Measurements from ENCODE around the gene NOLC1. TPM values are rescaled to one million over a fixed set of nuclear protein-coding genes. Genes with fewer than 3 reads are reported as not detected.

The NOLC1 gene
- 100 to 1,000 TPM; 206 to 283 TPM for total RNA-seq

DNA sequence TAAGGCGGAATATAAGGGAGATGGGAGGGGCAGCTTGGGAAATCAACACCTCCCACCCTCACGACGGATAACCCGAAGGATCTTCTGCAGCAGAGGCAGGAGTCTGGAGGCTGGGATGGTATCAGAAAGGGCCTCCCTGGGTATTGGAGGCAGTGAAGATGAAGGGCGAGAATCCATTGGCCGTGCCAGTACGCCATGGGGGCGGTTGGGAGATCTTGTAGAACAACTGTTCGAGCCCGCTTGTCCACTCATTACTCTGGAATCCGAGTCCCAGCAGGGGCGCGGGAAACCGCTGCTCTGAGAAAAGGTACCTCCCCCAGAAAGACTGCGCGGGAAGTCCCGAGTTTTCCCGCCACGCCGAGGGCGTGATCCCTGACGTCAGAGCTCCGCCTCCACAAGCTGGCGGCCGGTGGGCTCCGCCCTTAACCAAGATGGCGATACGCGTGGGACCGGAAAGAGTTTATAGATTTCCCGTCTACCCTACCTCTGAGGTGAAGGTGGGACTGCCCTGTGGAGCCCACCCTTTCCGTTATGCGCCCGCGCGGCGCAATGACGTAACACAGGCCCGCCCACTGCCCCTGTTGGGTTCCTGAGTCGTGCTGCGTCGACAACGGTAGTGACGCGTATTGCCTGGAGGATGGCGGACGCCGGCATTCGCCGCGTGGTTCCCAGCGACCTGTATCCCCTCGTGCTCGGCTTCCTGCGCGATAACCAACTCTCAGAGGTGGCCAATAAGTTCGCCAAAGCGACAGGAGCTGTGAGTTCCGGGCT, at the start of gene NOLC1:
NOLC1 (plus strand) TSS at position 616 of the 771 bp plus-strand sequence; CDS start at position 638, 22 bp downstream.
- intact Hi-C loops (cut with DNase I, micrococcal nuclease): loop anchor here (1.0 to 5.0 kb wide), 20 partner anchors 20 to 1245 kb away; partner anchors contain the start of genes ACTR1A (in 2 of the 2), LDB1 (in 2 of the 2), OGA (in 2 of the 2) and ARL3 (in 1 of the 2)
- peaks cover 81% of the 10 kb centered on the region for H3K36me3 Mint-ChIP-seq (ENCODE audit: low read depth)
- H3K27ac Mint-ChIP-seq: peak within 1 kb of the TSS; percentile 99
- no peaks in the 10 kb centered on the region for H3K27me3 Mint-ChIP-seq
- ChIA-PET CTCF (interaction anchor here (0.6 to 3.0 kb wide), 13 partner anchors 14 to 905 kb away, joined by 3 to 18 read pairs (median 4); partner anchors contain the start of genes ACTR1A, PPRC1 and SUFU), POLR2A (interaction anchor here (0.6 to 1.9 kb wide), 12 partner anchors 9 to 352 kb away, joined by 3 to 11 read pairs (median 4); partner anchors contain the start of genes NFKB2, PPRC1 and SUFU)
- DNase-seq: peak; percentile 100
- peak within 1 kb of the TSS; percentile 99 for H3K4me3 Mint-ChIP-seq
- H3K4me1 Mint-ChIP-seq: peaks cover 49% of the 10 kb centered on the region
- ATAC-seq: peak; percentile 92
- no peaks in the 10 kb centered on the region for H3K9me3 Mint-ChIP-seq (ENCODE audit: low read depth)

DNA sequence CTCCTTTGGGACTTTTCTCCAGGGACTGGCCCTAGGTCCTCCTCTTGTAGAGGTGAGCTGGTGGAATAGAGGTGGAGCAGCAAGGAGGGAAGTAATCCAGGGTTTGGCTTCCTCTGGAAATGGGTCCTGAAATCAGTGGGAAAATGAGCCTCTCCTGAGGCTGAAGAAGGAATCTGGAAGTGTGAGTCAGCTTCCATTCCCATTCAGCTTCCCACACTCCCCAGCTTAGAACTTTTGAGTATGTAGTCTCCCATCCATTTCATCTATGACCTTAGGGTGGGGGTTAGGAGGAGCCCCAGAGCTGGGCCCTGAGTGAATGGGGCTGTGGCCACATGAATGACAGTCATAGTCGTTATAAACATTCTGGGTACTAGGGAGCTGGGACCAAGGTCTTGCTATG, 49.8 kb upstream of the NOLC1 start:
- H3K4me3 Mint-ChIP-seq: no peak overlapping the region
- H3K36me3 Mint-ChIP-seq (ENCODE audit: low read depth): peaks cover 15% of the 10 kb centered on the region
- ChIA-PET CTCF (interaction anchor here (0.5 to 1.3 kb wide), 6 partner anchors 29 to 1932 kb away, joined by 3 read pairs; no protein-coding TSS in a partner anchor), POLR2A (no interaction called here)
- H3K27ac Mint-ChIP-seq: no peak overlapping the region
- H3K4me1 Mint-ChIP-seq: peaks cover 13% of the 10 kb centered on the region
- intact Hi-C loops (cut with DNase I, micrococcal nuclease): no loop called here
- no peaks in the 10 kb centered on the region for H3K9me3 Mint-ChIP-seq (ENCODE audit: low read depth)
- no peaks in the 10 kb centered on the region for H3K27me3 Mint-ChIP-seq
- no peak for DNase-seq
- ATAC-seq: no peak

DNA sequence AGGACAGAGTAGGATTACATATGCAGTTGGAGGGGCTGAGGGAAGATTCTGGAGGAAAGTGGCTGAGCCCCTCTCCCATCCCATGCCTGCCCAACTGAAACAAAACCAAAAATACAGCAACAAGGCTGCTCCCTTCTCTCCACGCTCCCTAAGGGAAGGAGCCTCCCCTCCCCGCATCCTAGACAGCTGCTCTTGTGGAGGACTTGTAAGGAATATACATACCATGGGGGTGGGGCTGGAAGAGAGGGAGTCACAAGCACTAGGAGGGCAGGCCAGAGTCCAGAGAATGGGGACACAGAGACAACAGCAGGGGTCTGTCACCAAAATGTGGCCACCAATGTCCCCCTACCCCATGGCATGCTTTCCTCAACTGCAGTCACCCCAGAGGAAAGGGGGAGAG, 45.2 kb upstream of the NOLC1 start:
- intact Hi-C loops (cut with DNase I, micrococcal nuclease): no loop called here
- Mint-ChIP-seq H3K9me3 (ENCODE audit: low read depth) (no peaks in the 10 kb centered on the region), H3K27ac (no peak overlapping the region), H3K4me1 (peaks cover 15% of the 10 kb centered on the region), H3K4me3 (no peak overlapping the region), H3K27me3 (no peaks in the 10 kb centered on the region), H3K36me3 (ENCODE audit: low read depth) (peaks cover 44% of the 10 kb centered on the region)
- ChIA-PET CTCF (interaction anchor here (0.6 kb wide), 1 partner anchor 406 kb away, joined by 3 read pairs; no protein-coding TSS in a partner anchor), POLR2A (no interaction called here)
- no peak for DNase-seq
- ATAC-seq: no peak

DNA sequence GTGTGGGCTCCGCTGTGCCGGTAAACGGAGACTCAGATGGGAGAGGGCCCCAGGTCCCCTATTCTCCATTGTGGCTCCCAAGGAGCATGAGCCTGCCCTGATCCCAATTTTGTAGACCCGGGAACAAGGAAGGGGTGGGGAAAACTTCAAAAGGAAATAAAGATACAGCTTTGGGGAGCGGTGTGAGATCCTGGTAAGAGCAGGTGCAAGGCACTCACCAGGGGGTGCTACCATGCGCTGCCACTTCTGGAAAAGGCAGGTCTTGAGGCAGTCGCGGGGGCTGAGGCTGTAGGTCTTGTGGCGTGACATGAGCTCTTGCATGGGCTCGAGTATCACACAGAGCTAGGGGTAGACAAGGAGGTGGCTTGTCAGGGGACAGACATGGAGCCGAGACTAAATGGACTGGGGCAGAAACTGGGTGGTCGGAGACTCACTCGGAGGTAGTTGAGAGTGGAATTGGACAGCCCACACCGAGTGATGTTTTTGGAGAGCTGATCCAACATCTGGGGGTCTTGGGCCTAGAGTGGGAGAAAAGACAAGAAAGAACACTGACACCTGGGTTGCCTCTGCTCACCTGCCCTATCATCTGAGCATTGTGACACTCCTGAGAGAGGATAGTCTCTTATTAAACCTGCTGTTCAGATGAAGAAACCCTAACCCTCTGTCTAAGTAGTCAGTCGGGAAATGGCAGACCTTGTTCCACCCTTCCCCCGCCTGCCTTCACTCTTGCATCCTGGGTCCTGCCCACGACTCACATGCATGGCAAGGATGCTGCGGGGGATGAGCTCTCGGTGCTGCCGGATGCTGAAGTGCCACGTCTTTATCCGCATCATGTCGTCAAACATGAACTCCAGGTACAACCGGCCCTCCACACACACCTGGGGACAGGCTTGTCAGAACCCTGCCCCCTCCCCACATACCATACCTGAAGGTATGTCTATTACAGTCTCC, 42.7 kb upstream of the NOLC1 start:
- CTCF ChIA-PET: interaction anchor here (1.0 kb wide), 1 partner anchor 9 kb away, joined by 3 read pairs; no protein-coding TSS in a partner anchor
- intact Hi-C loops (cut with DNase I, micrococcal nuclease): loop anchor here in 1 of 2 experiments (10.0 kb wide), 1 partner anchor 415 kb away; the partner anchor contains the start of gene FBXW4

DNA sequence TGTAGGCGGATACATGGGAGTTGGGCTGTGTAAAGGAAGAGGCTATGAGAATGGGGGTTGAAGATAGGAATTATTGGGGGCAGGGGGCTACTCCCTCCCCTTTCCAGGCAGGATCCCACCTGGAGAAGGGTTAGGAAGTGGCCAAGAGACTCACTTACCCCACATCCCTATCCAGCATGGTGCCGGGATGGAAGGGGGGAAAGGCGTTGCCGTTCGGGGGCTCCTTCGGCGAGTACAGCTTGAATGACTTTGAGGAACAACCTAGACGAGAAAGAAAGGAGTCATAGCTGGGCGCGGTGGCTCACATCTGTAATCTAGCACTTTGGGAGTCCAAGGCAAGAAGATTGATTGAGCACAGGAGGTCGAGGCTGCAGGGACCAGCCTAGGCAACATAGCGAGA, 40.9 kb upstream of the NOLC1 start:
- no peak overlapping the region for H3K4me3 Mint-ChIP-seq
- H3K9me3 Mint-ChIP-seq (ENCODE audit: low read depth): no peaks in the 10 kb centered on the region
- H3K36me3 Mint-ChIP-seq (ENCODE audit: low read depth): peaks cover 49% of the 10 kb centered on the region
- no peak overlapping the region for H3K27ac Mint-ChIP-seq
- DNase-seq (no peak), ATAC-seq (no peak)
- ChIA-PET POLR2A (no interaction called here), CTCF (interaction anchor here (1.4 to 1.9 kb wide), 3 partner anchors 19 to 39 kb away, joined by 4 to 10 read pairs (median 5); partner anchors contain the start of gene PPRC1)
- intact Hi-C loops (cut with DNase I, micrococcal nuclease): loop anchor here in 1 of 2 experiments (10.0 kb wide), 1 partner anchor 416 kb away; the partner anchor contains the start of gene FBXW4
- no peaks in the 10 kb centered on the region for H3K27me3 Mint-ChIP-seq
- H3K4me1 Mint-ChIP-seq: peaks cover 28% of the 10 kb centered on the region

More for the DNA sequence above, 42.7 kb upstream of the NOLC1 start:
- POLR2A ChIA-PET: no interaction called here
- Mint-ChIP-seq H3K27ac (no peak overlapping the region), H3K36me3 (ENCODE audit: low read depth) (peaks cover 52% of the 10 kb centered on the region), H3K27me3 (no peaks in the 10 kb centered on the region), H3K4me1 (peaks cover 28% of the 10 kb centered on the region), H3K4me3 (no peak overlapping the region), H3K9me3 (ENCODE audit: low read depth) (no peaks in the 10 kb centered on the region)
- DNase-seq (no peak), ATAC-seq (no peak)

DNA sequence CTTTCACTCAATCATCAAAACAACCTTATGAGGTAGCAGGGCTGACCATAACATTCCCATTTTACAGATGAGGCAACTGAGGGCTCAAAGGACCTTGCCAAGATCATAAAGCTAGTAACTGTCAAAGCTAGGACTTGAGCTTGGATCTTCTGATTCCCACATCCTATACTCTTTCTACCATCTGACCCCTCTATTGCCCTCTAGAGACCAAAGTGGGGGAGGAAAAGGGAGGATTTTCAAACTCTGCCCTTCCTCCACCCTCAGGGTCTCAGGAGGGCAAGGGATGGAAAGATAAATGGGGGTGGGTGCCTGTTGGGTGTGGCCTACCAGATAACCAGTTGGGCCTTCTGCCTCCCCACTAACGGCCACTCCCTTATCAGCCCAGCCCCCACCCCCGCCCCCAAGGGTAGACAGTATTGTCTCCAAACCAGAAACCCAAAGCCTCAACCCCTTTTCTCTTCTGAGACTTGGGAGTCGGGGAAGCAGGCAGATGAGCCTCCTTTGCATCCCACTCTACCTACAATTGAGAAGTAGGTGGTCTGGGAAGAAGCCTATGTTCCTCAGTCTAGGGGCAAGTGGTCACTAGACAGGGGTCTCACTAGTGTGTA, 39.9 kb upstream of the NOLC1 start:
- CTCF ChIA-PET: interaction anchor here (0.6 to 1.9 kb wide), 5 partner anchors 18 to 811 kb away, joined by 4 to 10 read pairs (median 4); partner anchors contain the start of gene PPRC1
- ATAC-seq: no peak
- Mint-ChIP-seq H3K36me3 (ENCODE audit: low read depth) (peaks cover 45% of the 10 kb centered on the region), H3K27ac (peak overlapping the region; percentile 31), H3K9me3 (ENCODE audit: low read depth) (no peaks in the 10 kb centered on the region), H3K4me3 (peak overlapping the region; percentile 81), H3K27me3 (no peaks in the 10 kb centered on the region), H3K4me1 (peaks cover 38% of the 10 kb centered on the region)
- intact Hi-C loops (cut with DNase I, micrococcal nuclease): loop anchor here in 1 of 2 experiments (10.0 kb wide), 1 partner anchor 418 kb away; the partner anchor contains the start of gene FBXW4
- no peak for DNase-seq
- POLR2A ChIA-PET: no interaction called here

DNA sequence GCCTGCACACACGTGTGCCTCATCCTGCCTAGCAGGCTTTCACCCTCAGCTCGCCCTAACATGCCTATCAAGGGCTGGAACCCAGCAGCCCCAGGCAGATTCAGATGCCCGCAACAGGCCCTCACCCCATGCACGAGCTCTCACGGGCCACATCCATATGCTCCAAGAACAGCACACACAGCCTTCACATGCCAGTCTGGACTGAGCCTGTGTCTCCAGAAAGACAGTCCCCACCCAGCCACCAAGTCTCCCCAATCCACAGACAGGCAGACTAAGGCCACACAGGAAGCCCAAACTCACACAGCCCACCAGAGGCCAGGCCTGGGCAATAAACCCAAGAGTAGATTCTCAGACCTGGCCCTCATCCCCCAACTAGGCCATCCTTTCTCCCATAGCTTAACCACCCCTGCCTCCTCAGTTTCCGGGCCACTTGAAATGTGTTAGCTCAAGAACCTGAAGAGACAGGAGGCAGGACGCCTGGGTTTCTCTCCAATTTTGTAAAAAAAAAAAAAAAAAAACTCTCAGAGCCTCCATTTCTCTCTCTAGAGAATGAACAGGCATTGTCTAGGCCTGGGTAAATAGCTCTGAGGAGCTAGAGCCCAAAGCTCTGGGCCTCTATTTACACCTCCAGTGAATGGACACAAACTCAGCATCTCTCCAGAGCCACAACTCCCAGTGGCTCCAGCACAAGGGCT, 38.8 kb upstream of the NOLC1 start:
- no peaks in the 10 kb centered on the region for H3K9me3 Mint-ChIP-seq (ENCODE audit: low read depth)
- ATAC-seq (no peak), DNase-seq (peak; percentile 45)
- ChIA-PET POLR2A (interaction anchor here (0.6 to 1.2 kb wide), 3 partner anchors 9 to 291 kb away, joined by 4 to 8 read pairs (median 6); no protein-coding TSS in a partner anchor), CTCF (interaction anchor here (0.6 to 2.2 kb wide), 7 partner anchors 12 to 384 kb away, joined by 3 to 8 read pairs (median 4); no protein-coding TSS in a partner anchor)
- peaks cover 42% of the 10 kb centered on the region for H3K36me3 Mint-ChIP-seq (ENCODE audit: low read depth)
- H3K4me1 Mint-ChIP-seq: peaks cover 49% of the 10 kb centered on the region
- no peaks in the 10 kb centered on the region for H3K27me3 Mint-ChIP-seq
- H3K27ac Mint-ChIP-seq: peak overlapping the region; percentile 83
- intact Hi-C loops (cut with DNase I, micrococcal nuclease): loop anchor here in 1 of 2 experiments (1.0 to 10.0 kb wide), 2 partner anchors 330 to 419 kb away; partner anchors contain the start of genes FBXW4 and NPM3
- peak overlapping the region; percentile 81 for H3K4me3 Mint-ChIP-seq

DNA sequence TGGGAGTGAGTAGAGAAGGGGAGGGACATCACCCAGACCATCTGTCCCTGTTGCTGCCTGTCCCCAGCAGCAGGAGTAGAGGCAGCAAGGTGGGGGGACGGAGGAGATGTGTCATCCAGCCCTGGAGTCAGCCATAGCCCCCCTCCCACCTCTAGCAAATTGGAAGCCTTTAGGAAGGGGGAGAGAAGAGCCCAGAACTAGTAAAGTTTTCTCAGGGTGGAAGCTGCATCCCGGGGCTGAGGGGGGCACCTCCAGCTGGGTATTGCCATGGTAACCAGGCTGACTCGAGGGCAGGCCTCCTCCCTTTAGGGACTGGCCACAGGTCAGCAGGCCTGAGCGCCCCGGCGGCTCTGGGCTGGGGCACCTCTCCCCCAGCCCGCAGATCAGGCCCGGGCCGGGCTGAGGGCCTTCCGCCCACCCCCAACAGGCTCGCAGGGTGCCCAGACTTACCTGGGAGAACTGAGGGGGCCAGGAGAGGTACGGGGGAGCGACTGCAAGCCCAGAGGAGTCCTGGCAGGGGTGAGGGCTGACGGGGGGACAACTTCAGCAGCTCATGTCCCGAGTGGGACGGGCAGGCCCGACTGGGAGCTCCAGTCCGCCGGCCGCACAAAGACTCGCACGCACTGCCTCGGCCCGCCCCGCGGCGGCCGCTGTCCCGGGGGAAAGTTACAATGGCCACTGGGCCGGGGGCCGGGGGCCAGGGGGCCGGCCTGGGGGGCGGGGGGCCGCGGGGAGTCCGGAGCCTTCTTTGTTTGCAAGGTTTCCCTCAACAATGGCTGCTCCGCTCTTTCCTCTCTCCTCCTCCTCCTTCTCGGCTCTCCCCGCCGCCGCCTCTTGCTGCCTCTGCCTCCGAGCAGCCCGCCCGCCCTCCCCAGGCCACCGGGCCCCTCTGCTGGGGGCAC, 38.0 kb upstream of the NOLC1 start:
- POLR2A ChIA-PET: interaction anchor here (0.6 to 1.5 kb wide), 4 partner anchors 8 to 57 kb away, joined by 3 to 6 read pairs (median 4); partner anchors contain the start of gene NOLC1
- peak; percentile 38 for DNase-seq
- Mint-ChIP-seq H3K36me3 (ENCODE audit: low read depth) (peaks cover 34% of the 10 kb centered on the region), H3K27me3 (no peaks in the 10 kb centered on the region), H3K27ac (peak overlapping the region; percentile 97), H3K9me3 (ENCODE audit: low read depth) (no peaks in the 10 kb centered on the region), H3K4me3 (peak overlapping the region; percentile 81), H3K4me1 (peaks cover 55% of the 10 kb centered on the region)
- CTCF ChIA-PET: interaction anchor here (0.6 to 2.2 kb wide), 9 partner anchors 11 to 383 kb away, joined by 3 to 8 read pairs (median 4); no protein-coding TSS in a partner anchor
- ATAC-seq: no peak
- intact Hi-C loops (cut with DNase I, micrococcal nuclease): loop anchor here in 1 of 2 experiments (1.0 to 10.0 kb wide), 2 partner anchors 331 to 419 kb away; partner anchors contain the start of genes FBXW4 and NPM3
